Measurements from ENCODE around the gene CHD2. TPM values are rescaled to one million over a fixed set of nuclear protein-coding genes. Genes with fewer than 3 reads are reported as not detected.

The CHD2 gene
- total RNA-seq, 1 donor from 2014 or later: 165 TPM

- DNase-seq: no peak
Measured at GRCh38 chr15:93070132-93070531, 170.0 kb downstream of the CHD2 start.

GRCh38 chr15:93070551-93071296 is 170.6 kb downstream of the CHD2 start:
- no peak for DNase-seq

- no peak for DNase-seq
Measured at GRCh38 chr15:93071469-93071936, 171.4 kb downstream of the CHD2 start.

GRCh38 chr15:93072011-93072410 is 171.9 kb downstream of the CHD2 start:
- DNase-seq: no peak

- DNase-seq: peak; percentile 26
Measured at GRCh38 chr15:93072411-93073394, 172.6 kb downstream of the CHD2 start.

- no peak for DNase-seq
Measured at GRCh38 chr15:93073465-93073952, 173.4 kb downstream of the CHD2 start.

GRCh38 chr15:93074599-93074998 is 174.5 kb downstream of the CHD2 start:
- DNase-seq: no peak

- DNase-seq: no peak
Measured at GRCh38 chr15:93076217-93076616, 176.1 kb downstream of the CHD2 start.

- DNase-seq: no peak
Measured at GRCh38 chr15:93076875-93077274, 176.8 kb downstream of the CHD2 start.

Other genes starting within 250 kb of the CHD2 start
- 13.6 TPM for gene FAM174B, start 244.5 kb upstream of the CHD2 start, total RNA-seq
- gene RGMA, start 188.9 kb downstream of the CHD2 start, total RNA-seq: 8.1 TPM